Activated CD4-positive, alpha-beta T cell treated with anti-CD3 and anti-CD28 coated beads, Interleukin-2, amount 50 U/mL, for 24 hours (primary cell): ENCODE measurements around the gene PCSK4.

Experiments
- DNase-seq, 2 donors: peaks; one replicate each; pipeline ENCODE4 v3.0.0-alpha.2; 2020; ENCODE audit warnings: low read depth in 1 of 2, low spot score in 1 of 2

Gene PCSK4

GRCh38 chr19:1457031-1457739, 33.0 kb downstream of the PCSK4 start:
- DNase-seq, result no peak

GRCh38 chr19:1456121-1456900, 33.8 kb downstream of the PCSK4 start:
- no peak for DNase-seq

- DNase-seq, result no peak
These were observed 34.6 kb downstream of the PCSK4 start for GRCh38 chr19:1455336-1456120.

- no peak for DNase-seq
These were observed 35.2 kb downstream of the PCSK4 start for GRCh38 chr19:1455002-1455335.

- DNase-seq, result no peak
These were observed 36.4 kb downstream of the PCSK4 start for GRCh38 chr19:1453525-1454364.

- no peak for DNase-seq
These were observed 37.2 kb downstream of the PCSK4 start for GRCh38 chr19:1452802-1453524.

- no peak for DNase-seq
These were observed 38.0 kb downstream of the PCSK4 start for GRCh38 chr19:1451916-1452801.

- DNase-seq, result no peak
These were observed 39.1 kb downstream of the PCSK4 start for GRCh38 chr19:1450735-1451731.

GRCh38 chr19:1449467-1450442, 40.4 kb downstream of the PCSK4 start, which contains the start of gene APC2:
Gene APC2 (plus strand): TSS chr19:1450121. CDS start chr19:1453002, 2,881 bp downstream.
- DNase-seq, result no peak

- no peak for DNase-seq
These were observed 42.2 kb downstream of the PCSK4 start for GRCh38 chr19:1447944-1448343.

- DNase-seq, result no peak
These were observed 42.6 kb downstream of the PCSK4 start for GRCh38 chr19:1447504-1447903.

GRCh38 chr19:1446713-1447481, 43.3 kb downstream of the PCSK4 start:
- DNase-seq, result no peak

- DNase-seq, result no peak
These were observed 44.0 kb downstream of the PCSK4 start for GRCh38 chr19:1445932-1446712.

GRCh38 chr19:1445185-1445931, 44.8 kb downstream of the PCSK4 start:
- DNase-seq, result peak; percentile 54 to 58
